Ascending aorta (tissue), 2 donors: ENCODE measurements around the gene RAB5B. TPM values are rescaled to one million over a fixed set of nuclear protein-coding genes. Genes with fewer than 3 reads are reported as not detected.
A peak's percentile ranks its signal among the peaks of the same experiment; 100 is the strongest.

ENCODE experiments used
- DNase-seq, 2 donors: peaks; one replicate each; pipeline ENCODE4 v3.0.0-alpha.2; 2019; ENCODE audit warnings: low spot score in 2 of 2
- H3K27ac ChIP-seq, 2 donors: fragments of 200-600 bp; sonication (generic); one replicate each; pipeline ENCODE4 v1.5.1; 2016 to 2017; ENCODE audit warnings: mild to moderate bottlenecking in 1 of 2
- H3K27me3 ChIP-seq: fragments of 200-600 bp; sonication (generic); one replicate; pipeline ENCODE4 v1.5.1; 2017
- H3K36me3 ChIP-seq, 2 donors: fragments of 200-600 bp; sonication (generic); one replicate each; pipeline ENCODE4 v1.5.1; 2016
- H3K4me1 ChIP-seq, 2 donors: fragments of 200-600 bp; sonication (generic); one replicate each; pipeline ENCODE4 v1.5.1; 2016 to 2017; ENCODE audit warnings: mild to moderate bottlenecking in 1 of 2
- H3K4me3 ChIP-seq, 2 donors: fragments of 200-600 bp; sonication (generic); one replicate each; pipeline ENCODE4 v1.5.1; 2016 to 2017; ENCODE audit warnings: mild to moderate bottlenecking in 1 of 2
- H3K9me3 ChIP-seq, 2 donors: fragments of 200-600 bp; sonication (generic); one replicate each; pipeline ENCODE4 v1.5.1; 2016
- CTCF ChIP-seq, 3 experiments: fragments of 200-600 bp in 2 of 3; fragments of 450-650 bp in 1 of 3; sonication (generic) in 2 of 3; IDR thresholded peaks; one replicate each; pipeline ENCODE4 v1.5.1; 2016 to 2019; ENCODE audit warnings: antibody characterized with exemption in 3 of 3, mild to moderate bottlenecking in 1 of 3, moderate library complexity in 1 of 3
- intact Hi-C: fragments of 100-400 bp; cut with DNase I; formaldehyde crosslinking; loops from one replicate; pipeline ENCODE4 v1.15.1; 2023
- total RNA-seq: library from RNA; depleted of rRNA; stranded (reverse); fragments of >200 nt; gene quantifications from one replicate; pipeline ENCODE4 v1.1.0, GENCODE V29; 2016

The RAB5B gene
- total RNA-seq, 1 donor from 2014 or later, result 48.0 TPM

DNA sequence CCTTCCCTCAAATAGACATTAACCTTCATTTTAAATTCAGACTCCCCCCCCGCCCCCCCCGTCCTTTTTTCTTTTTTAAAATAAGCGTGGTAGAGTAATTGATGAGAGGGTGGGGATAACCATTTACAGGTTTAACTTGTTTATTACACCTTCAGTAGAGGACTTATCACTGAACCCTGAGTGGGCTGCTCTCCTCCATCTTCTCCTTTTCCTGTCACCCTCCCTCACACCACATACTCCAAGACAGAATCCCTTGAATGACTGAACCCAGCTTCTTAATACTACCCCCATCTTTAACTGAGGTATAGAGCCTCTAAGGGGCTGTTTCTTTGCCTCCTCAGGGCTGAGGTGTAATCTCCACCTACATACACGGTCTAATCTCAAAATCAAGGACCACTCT, 43.3 kb downstream of the RAB5B start:
- intact Hi-C loops, result no loop called here
- H3K4me1 ChIP-seq, result peaks cover 12 to 14% of the 10 kb centered on the region in 2 donors
- H3K36me3 ChIP-seq, result peaks cover 0 to 17% of the 10 kb centered on the region in 2 donors
- no peak for DNase-seq
- H3K27ac ChIP-seq, result no peak overlapping the region
- H3K9me3 ChIP-seq, result no peaks in the 10 kb centered on the region
- TF ChIP-seq CTCF (IDR thresholded peaks at IDR 0.05), result no peak
- H3K27me3 ChIP-seq, result no peaks in the 10 kb centered on the region
- no peak overlapping the region for H3K4me3 ChIP-seq

GRCh38 chr12:56018356-56018755, 44.5 kb downstream of the RAB5B start:
- H3K9me3 ChIP-seq, result no peaks in the 10 kb centered on the region
- H3K27me3 ChIP-seq, result no peaks in the 10 kb centered on the region
- no peak overlapping the region for H3K4me3 ChIP-seq
- peaks cover 12 to 14% of the 10 kb centered on the region in 2 donors for H3K4me1 ChIP-seq
- H3K27ac ChIP-seq, result no peak overlapping the region
- DNase-seq, result no peak
- intact Hi-C loops, result no loop called here
- TF ChIP-seq CTCF (IDR thresholded peaks at IDR 0.05), result no peak
- peaks cover 0 to 14% of the 10 kb centered on the region in 2 donors for H3K36me3 ChIP-seq

DNA sequence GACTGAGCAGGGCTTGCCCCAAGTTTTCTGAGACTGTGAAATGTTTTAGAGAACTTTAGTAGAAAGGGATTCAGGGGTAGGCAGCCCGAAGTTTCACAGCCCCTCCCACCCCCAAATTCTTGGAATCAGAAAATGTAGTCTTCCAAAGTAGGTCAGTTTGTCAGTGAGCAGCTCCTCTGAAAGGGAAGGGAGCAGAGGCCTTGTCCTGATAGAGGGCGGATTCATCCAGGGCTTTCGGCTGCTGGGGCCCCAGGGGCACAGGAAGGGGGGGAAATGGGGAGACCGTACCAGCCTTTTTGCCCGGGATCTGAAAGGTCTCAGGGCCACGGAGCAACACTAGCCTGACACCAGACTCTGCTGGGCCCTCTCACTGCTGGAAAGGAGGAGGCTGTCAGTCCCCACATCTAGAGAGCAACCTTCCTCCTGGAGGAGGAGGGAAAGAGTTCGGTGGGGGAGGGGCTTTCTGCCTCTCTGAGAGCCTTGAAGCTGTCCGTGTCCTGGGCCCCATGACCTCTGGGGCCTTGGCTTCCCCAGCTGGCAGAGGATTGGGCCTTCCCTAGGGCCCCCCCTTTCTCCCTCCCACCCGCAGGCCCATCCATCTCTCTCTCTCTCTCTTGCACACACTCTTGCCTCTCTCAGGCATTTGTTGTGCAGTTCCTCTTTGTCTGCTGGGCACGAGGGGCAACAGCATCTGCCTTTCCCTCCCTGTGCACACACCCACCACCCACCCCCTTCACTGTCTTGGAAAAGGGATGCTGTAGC, 46.7 kb downstream of the RAB5B start, which contains the start of gene IKZF4:
TSS of gene IKZF4 (plus strand) at position 621 of the 762 bp plus-strand sequence. CDS start 451 bp downstream, outside the sequence.
- intact Hi-C loops, result no loop called here
- TF ChIP-seq CTCF (IDR thresholded peaks at IDR 0.05), result no peak

DNA sequence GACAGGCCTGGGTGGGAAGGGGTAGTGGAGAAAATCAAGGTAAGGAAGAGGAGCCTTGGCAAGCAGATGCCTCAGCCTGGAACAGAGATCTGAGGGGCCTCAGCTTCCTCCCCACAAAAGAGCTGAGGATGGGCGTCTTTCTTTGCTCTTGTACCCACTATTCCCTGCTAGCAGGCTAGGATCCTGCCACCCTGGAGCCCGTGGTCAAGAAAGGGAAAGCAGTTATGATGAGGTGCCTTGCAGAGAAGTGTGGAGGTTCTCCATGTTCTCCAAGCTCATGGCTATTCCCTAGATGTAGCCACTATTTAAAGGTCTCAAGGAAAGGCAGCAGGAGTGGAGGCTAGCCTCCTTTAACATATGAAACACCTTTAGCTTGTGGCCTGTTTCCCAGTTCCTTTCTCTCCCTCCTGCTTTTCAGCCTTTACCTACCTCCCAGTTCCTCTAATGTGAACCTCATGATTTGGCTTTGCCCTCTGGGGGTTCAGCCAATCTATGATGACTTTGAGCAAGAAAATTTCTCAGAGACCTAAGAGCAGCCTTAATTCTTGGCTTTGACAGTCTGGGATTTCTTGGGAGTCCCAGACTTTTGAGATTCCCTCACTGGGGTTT, 48.1 kb downstream of the RAB5B start:
- TF ChIP-seq CTCF (IDR thresholded peaks at IDR 0.05), result no peak
- intact Hi-C loops, result no loop called here
- no peak for DNase-seq

More for the DNA sequence above, 46.7 kb downstream of the RAB5B start, which contains the start of gene IKZF4:
- DNase-seq, result no peak
- peak within 1 kb of the TSS; percentile 34 to 58 for H3K4me3 ChIP-seq
- peaks cover 12 to 14% of the 10 kb centered on the region in 2 donors for H3K4me1 ChIP-seq
- peaks cover 0 to 23% of the 10 kb centered on the region in 2 donors for H3K36me3 ChIP-seq
- H3K27me3 ChIP-seq, result no peaks in the 10 kb centered on the region
- no peaks in the 10 kb centered on the region for H3K9me3 ChIP-seq
- H3K27ac ChIP-seq, result peak within 1 kb of the TSS; percentile 67 to 72

GRCh38 chr12:56028511-56029165, 54.8 kb downstream of the RAB5B start:
- TF ChIP-seq CTCF (IDR thresholded peaks at IDR 0.05), result no peak
- Histone ChIP-seq H3K4me1 (no peaks in the 10 kb centered on the region), H3K9me3 (no peaks in the 10 kb centered on the region), H3K27ac (no peak overlapping the region), H3K36me3 (peaks cover 22 to 47% of the 10 kb centered on the region in 2 donors), H3K27me3 (no peaks in the 10 kb centered on the region), H3K4me3 (no peak overlapping the region)
- DNase-seq, result no peak
- intact Hi-C loops, result loop anchor here (1.0 kb wide), 1 partner anchor 32 kb away; no protein-coding TSS in a partner anchor

More for the DNA sequence above, 48.1 kb downstream of the RAB5B start:
- Histone ChIP-seq H3K27me3 (no peaks in the 10 kb centered on the region), H3K27ac (peak overlapping the region; percentile 67 to 72), H3K4me1 (peaks cover 12 to 14% of the 10 kb centered on the region in 2 donors), H3K9me3 (no peaks in the 10 kb centered on the region), H3K4me3 (peak overlapping the region in 1 of 2 donors; percentile 58), H3K36me3 (peaks cover 0 to 28% of the 10 kb centered on the region in 2 donors)
